K562 (cell line): Measurements from ENCODE around the gene PRMT3. TPM values are rescaled to one million over a fixed set of nuclear protein-coding genes. Genes with fewer than 3 reads are reported as not detected.

Experiments
- ARID3B ChIP-seq: fragments of 250-450 bp; sonication (Bioruptor Pico); IDR thresholded peaks from 2 replicates; pipeline ENCODE4 v1.4.0; 2020; ENCODE audit warnings: borderline replicate concordance
- CGGBP1 ChIP-seq: fragments of 250-450 bp; sonication (Bioruptor Pico); IDR thresholded peaks from 2 replicates; pipeline ENCODE4 v1.9.0; 2021; ENCODE audit warnings: mild to moderate bottlenecking
- E2F5 ChIP-seq: sonication (generic); formaldehyde crosslinking; IDR thresholded peaks from 2 replicates; pipeline ENCODE4 v1.8.0; 2022; ENCODE audit warnings: mild to moderate bottlenecking, missing genetic modification reagents
- KLF16 ChIP-seq: IDR thresholded peaks from 2 replicates; pipeline ENCODE4 v1.6.1; 2016; ENCODE audit warnings: antibody characterized with exemption
- MAX ChIP-seq: sonication (generic); formaldehyde crosslinking; IDR thresholded peaks from 2 replicates; pipeline ENCODE4 v1.9.0; 2022; ENCODE audit warnings: mild to moderate bottlenecking, missing genetic modification reagents
- PKNOX1 ChIP-seq: fragments of 450-650 bp; IDR thresholded peaks from 2 replicates; pipeline ENCODE4 v1.6.1; 2016
- SMARCA4 ChIP-seq: fragments of 450-650 bp; IDR thresholded peaks from 2 replicates; pipeline ENCODE4 v1.6.1; 2016
- SOX6 ChIP-seq: fragments of 450-650 bp; IDR thresholded peaks from 2 replicates; pipeline ENCODE4 v1.6.1; 2014; ENCODE audit warnings: mild to moderate bottlenecking
- U2AF2 ChIP-seq: fragments of 200-400 bp; formaldehyde crosslinking; optimal IDR thresholded peaks from 2 replicates; pipeline ENCODE3; 2017; ENCODE audit warnings: low read depth, mild to moderate bottlenecking, low read length
- ZBTB11 ChIP-seq, 3 experiments: fragments of 200-800 bp in 1 of 3; fragments of 250-450 bp in 1 of 3; fragments of 450-650 bp in 1 of 3; sonication (Bioruptor Pico) in 1 of 3; sonication (Bioruptor generic) in 1 of 3; formaldehyde crosslinking in 1 of 3; IDR thresholded peaks; 2 replicates each; pipeline versions ENCODE4 v1.6.1 to v1.8.0; 2016 to 2022; ENCODE audit warnings: mild to moderate bottlenecking in 2 of 3, missing genetic modification characterization in 2 of 3, missing compliant biosample characterization in 1 of 3, moderate library complexity in 1 of 3
- ZMIZ1 ChIP-seq, 2 experiments: fragments of 150-350 bp in 1 of 2; IDR thresholded peaks; 2 replicates each; pipeline ENCODE4 v1.6.1; 2012 to 2016; ENCODE audit warnings: low read depth in 2 of 2, low read length in 2 of 2, mild to moderate bottlenecking in 1 of 2, moderate library complexity in 1 of 2
- ZNF740 ChIP-seq, 3 experiments: fragments of 200-800 bp in 1 of 3; sonication (Bioruptor generic) in 1 of 3; sonication (generic) in 1 of 3; formaldehyde crosslinking in 1 of 3; IDR thresholded peaks; 2 replicates each; pipeline versions ENCODE4 v1.6.1 to v1.8.0; 2016 to 2022; ENCODE audit warnings: mild to moderate bottlenecking in 2 of 3, missing compliant biosample characterization in 2 of 3, missing genetic modification characterization in 2 of 3, missing genetic modification reagents in 1 of 3
- polyA plus RNA-seq, 8 experiments: library from polyadenylated mRNA; depleted of rRNA in 4 of 8; stranded (reverse) in 5 of 8; unstranded in 3 of 8; fragments of >200 nt; fragmentation: Nextera tagmentation in 2 of 8; fragmentation: Illumina TruSeq in 1 of 8; extraction: Ambion mirVana in 2 of 8; extraction: Trizol in 1 of 8; gene quantifications; 2 replicates each; pipeline versions ENCODE4 v1.2.1 to v1.2.3, GENCODE V29; 2011 to 2014; ENCODE audit warnings: inconsistent platforms in 1 of 8, missing spikeins in 1 of 8
- total RNA-seq, 7 experiments: library from RNA; depleted of rRNA in 6 of 7; stranded (reverse); fragments of >200 nt in 6 of 7; fragmentation: Illumina TruSeq in 2 of 7; extraction: Trizol in 2 of 7; gene quantifications; 2 replicates each; pipeline versions ENCODE4 v1.2.1 to v1.2.3, GENCODE V29; 2011 to 2021; ENCODE audit warnings: low replicate concordance in 1 of 7

The PRMT3 gene
- total and polyA plus RNA-seq, 9 of the 15 experiments (the other 6 are each of a cell fraction or from before 2014, with no cell fraction given): 24.0 to 62.1 (median 44.7) TPM

GRCh38 chr11:20477418-20478090 is 90.0 kb downstream of the PRMT3 start (continued):
- TF ChIP-seq ZBTB11 (CRISPR knock-in tag; IDR thresholded peaks at IDR 0.05) (0 out of 6 replicates have a peak, but pooled peaks of 1 of the 3 experiments have one; percentile 18), MAX (no peak), ARID3B (CRISPR knock-in tag) (no peak), E2F5 (CRISPR knock-in tag) (no peak), ZNF740 (CRISPR knock-in tag; IDR thresholded peaks at IDR 0.05) (peak; percentile 91), ZNF740 (tag; IDR thresholded peaks at IDR 0.05) (peak in 1 of 2 experiments; percentile 71; a peak in 2 of 4 replicates), SMARCA4 (peak; percentile 90), U2AF2 (no peak), KLF16 (no peak), ZMIZ1 (IDR thresholded peaks at IDR 0.05; ENCODE audit: low read depth in 2 of 2, low read length in 2 of 2) (no peak), CGGBP1 (CRISPR knock-in tag) (no peak), SOX6 (0 out of 2 replicates have a peak, but pooled peaks have one; percentile 35), PKNOX1 (peak; percentile 26; the same call in 1 of the 2 replicates)
